ENCODE data around the gene CDYL.

Gene CDYL

GRCh38 chr6:4774715-4775493 lies 1.3 kb upstream of the CDYL start:
- DNase-seq (ENCODE audit: low spot score): peak; percentile 3

DNA sequence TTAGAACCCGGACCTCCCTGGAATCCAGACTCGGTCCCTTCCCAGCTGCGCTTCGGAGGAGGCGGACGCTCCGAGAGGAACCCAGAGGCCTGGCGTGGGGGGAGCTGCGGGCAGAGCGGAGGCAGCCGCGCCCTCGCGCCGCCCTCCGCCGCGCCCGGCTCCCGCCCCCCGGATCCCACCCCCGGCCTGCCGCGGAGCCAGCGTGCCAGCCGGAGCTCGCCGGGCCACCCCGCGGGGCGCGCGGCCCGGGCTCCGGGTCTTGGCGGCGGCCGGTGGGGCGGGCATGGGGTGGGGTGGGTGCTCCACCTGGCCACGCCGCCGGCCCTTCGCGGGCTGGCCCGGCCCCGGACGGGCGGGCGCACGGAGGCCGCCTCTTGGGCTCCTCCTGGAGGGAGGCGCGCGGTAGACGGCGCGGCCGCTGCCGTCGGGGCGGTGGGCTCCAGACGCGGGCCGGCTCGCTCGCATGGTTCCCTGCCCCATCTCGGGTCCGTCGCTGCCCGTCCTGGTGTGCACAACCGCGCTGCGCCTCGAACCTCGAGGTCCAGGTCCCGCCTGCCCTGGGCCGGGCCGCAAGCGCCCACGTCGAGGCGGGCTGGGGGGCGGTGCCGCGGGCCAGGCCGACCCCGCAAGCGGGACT lies 592 bp upstream of the CDYL start:
- peak; percentile 74 for DNase-seq (ENCODE audit: low spot score)

DNA sequence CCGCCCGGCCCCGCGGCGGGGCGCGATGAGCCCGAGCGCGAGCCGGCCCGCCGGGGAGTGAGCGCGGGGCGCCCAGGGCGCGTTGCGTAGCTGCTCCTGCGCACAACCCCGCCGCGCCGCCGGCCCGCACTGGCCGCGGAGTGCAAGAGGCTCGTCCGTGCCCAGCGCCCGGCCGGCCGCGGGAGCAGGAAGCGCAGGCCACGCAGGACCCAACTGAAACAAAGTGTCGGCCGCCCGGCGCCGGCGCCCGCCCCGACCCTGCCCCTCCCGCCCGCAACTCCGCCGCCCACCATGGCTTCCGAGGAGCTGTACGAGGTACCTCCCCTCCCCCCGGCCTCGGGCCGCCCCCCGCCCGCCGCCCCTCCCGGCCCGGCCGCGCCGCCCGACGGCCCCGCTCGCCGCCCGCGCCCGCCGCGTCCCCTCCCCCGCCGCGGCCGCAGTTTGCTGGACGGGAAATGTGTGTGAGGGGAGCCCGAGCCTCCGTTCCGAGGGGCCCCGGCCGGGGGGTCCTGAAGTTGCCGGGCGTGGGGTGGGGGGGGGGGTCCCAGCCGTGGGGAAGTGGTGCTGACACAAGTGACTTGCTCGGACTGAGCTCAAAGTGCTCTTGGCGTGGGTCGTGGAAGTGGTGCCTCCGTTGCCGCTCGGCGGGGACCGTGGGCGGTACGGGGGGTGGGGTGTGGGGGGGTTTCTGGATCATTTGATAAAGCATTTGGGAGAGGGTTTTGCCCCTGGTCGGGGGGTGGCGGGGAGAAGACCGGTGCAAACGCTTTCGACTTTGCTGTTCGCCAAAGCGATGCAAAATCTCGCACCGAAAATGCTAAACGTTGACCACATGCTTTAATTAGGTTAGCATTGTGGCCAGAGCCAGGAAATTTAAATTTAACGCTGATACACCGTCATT lies 539 bp downstream of the CDYL start:
- DNase-seq (ENCODE audit: low spot score): no peak

- DNase-seq (ENCODE audit: low spot score): no peak
Measured at GRCh38 chr6:4777394-4777935, 1.3 kb downstream of the CDYL start.

- DNase-seq (ENCODE audit: low spot score): no peak
Measured at GRCh38 chr6:4778086-4778485, 1.9 kb downstream of the CDYL start.

DNA sequence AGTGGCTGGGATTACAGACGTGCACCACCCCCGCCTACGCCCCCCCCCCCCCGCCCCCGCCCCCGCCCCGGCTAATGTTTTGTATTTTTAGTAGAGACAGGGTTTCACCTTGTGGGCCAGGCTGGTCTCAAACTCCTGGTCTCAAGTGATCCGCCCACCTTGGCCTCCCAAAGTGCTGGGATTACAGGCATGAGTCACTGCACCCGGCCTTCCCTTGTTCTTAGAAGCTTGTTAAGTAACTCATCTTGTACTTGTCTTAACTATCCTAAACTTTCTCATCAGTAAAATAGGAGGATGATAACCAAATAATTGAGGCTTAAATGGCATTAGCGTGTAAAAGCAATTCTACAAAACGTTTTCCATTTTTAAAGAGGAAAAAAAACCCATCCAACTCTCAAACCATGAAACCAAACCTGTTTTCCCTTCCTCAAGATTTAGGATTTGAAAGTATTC lies 4.2 kb downstream of the CDYL start:
- no peak for DNase-seq (ENCODE audit: low spot score)

DNA sequence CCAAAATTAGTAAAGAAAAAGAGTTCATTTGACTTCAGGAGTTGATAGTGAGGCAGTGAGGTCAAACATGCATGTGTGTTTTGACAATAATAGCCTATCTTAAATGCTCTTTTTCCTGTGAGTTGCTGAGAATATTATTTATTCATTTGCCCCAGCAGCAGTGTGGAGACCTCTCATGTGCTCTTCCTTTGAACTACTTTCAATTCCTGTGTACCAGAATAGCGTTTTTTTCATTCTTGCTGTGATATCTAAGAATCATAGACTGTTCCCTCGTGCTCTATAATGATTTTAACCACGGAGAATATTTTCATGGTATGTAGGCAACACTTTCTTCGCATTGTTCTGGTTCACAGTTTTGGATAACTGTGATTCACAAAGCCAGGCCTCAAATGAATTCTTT lies 5.2 kb downstream of the CDYL start:
- DNase-seq (ENCODE audit: low spot score): no peak

GRCh38 chr6:4781967-4782575 lies 5.9 kb downstream of the CDYL start:
- no peak for DNase-seq (ENCODE audit: low spot score)

GRCh38 chr6:4786996-4787395 lies 10.8 kb downstream of the CDYL start:
- no peak for DNase-seq (ENCODE audit: low spot score)

GRCh38 chr6:4788482-4788881 lies 12.3 kb downstream of the CDYL start:
- DNase-seq (ENCODE audit: low spot score): no peak

- no peak for DNase-seq (ENCODE audit: low spot score)
Measured at GRCh38 chr6:4788953-4789584, 12.9 kb downstream of the CDYL start.

DNA sequence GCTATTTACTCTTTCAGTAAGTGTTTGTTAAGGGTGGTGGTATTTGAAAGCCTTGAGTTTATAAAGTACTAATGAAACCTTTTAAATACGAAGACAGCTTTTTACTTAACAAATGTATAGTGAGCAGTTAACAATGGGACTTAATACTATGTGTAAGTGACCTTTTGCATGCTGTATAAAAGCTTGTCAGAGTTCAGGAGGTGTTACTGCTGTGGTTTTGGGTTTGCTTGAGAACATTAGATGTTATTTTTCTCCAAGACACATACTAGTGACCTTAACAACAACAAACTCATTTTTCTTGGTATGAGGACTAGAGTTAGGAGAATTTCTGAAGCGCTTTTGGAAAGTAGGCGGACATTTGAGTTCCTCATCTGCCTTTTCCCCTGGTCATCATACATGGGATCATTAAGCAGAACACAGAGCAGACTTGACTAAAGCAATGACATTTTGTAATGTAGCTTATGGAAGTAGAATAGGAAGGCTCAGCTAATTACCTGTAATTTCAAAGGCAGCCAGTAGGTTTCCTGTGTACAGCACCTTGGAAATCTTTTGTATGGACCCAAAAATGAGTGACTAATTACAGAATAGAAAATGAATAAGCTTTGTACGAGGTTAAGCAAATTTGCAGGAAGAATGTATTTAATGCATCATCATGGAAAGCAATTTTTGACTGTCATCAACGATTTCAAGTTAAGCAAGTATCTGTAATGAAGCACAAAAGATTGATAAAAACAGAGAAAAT lies 14.1 kb downstream of the CDYL start:
- no peak for DNase-seq (ENCODE audit: low spot score)

DNA sequence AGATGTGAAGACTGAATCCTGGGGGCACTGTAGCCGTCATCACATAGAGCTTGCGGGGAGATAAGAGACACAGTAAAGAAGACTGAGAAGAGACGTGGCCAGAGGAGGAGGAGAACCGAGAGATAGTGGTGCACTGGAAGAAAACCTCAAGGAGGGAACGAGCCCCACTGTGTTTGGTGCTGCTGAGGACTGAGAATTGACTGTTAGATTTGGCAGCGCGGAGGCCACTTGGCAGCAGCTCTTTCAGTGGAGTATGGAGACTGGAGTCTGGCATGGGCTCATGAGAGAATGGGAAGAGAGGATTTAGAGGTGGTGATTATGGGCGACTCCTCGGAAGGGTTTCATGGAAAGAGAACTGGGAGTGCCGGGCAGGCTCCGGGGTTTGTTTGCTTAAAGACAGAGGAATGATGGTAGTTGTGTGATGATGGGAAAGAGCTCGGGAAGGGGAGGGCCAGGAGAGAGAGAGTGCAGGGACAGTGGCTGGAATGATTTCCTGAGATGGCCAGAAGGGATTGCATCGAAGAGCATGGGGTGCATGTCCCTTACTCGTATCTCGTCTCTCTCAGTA lies 18.0 kb downstream of the CDYL start:
- DNase-seq (ENCODE audit: low spot score): no peak

DNA sequence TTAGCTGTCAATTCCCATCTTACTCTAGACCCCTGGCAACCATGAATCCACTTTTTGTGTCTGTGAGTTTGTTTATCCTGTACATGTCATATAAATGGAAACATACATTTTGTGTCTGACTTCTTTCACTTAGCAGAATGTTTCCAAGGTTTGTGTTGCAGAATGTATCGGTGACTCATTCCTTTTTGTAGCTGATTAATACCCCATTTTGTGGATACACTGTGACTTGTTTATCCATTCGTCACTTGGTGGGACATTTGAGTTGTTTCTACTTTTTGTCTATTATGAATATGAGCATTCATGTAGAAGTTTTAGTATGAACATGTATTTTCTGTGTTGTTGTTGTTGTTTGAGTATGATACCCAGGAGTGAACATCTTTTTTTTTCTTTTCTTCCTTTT lies 21.4 kb downstream of the CDYL start:
- DNase-seq (ENCODE audit: low spot score): no peak

DNA sequence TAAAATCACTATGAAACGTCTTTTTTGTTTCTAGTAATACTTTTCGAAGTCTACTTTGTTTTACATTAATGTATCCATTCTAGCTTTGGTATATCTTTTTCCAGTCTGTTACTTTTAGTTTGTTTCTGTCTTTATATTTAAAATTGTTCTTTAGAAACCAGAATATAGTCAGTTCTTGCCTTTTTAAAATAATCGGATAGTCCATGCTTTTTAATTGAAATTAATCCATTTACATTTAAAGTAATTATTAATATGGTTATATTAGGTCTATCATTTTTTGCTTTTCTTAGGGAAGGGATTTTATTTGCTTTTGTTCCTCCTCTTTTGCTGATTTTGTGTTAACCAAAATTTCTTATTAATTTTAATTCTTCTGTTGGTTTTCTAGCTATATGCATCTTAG lies 23.7 kb downstream of the CDYL start:
- DNase-seq (ENCODE audit: low spot score): no peak

- DNase-seq (ENCODE audit: low spot score): no peak
Measured at GRCh38 chr6:4800662-4801061, 24.5 kb downstream of the CDYL start.

DNA sequence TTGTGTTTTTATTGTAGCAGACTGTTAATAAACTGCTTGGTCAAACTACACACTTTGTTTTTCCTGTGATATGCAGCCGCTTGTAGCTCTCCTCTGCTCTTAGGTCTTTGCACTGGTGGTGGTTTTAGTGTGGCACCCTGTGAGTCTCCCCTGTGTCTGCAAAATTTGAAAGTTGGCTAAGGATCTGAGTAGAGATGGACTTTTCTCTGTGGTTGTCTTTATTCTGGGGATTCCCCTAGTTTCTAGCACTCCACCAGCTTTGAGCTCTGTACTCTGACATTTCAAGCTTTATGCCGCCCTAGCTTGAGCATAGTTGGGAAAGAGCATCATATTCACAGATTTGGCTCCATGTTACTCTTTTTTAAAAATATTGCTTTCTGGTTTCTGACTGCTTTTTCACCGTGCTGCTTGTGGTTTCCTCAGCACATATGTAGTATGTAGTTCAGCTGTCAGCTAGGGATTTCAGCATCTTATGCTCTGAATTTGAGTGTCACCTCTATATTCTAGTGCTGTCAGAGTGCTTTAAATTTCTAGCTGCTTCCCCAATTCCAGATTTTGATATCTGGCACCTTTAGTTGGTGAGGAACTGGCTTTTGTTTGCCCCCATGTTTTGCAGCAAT lies 25.4 kb downstream of the CDYL start:
- no peak for DNase-seq (ENCODE audit: low spot score)

DNA sequence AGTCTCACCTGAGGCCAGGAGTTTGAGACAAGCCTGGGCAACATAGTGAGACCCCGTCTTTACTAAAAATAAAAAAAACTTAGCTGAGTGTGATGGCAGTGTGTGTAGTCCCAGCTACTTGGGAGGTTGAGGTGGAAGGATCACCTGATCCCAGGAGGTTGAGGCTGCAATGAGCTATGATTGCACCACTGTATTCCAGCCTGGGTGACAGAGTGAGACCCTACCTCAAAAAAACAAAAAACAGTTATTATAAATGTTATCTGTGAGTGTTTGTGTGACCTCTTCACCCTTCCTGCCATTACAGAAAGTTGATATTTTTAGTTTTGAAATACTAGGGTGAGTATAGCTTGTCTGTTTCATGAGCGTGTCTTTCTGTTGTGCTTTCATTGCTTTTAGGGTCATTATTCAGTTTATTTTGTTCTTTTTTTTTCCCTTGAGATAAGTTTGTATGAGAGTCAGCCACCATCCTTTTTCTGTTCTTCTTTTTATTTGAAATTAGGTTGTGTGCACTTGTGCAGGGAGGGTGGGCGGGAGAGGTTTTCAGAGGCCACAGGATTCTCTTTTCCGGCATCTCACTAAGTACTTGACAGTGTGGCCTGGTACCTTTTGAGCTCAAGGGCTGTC lies 26.2 kb downstream of the CDYL start:
- DNase-seq (ENCODE audit: low spot score): no peak

- DNase-seq (ENCODE audit: low spot score): no peak
Measured at GRCh38 chr6:4803343-4803744, 27.1 kb downstream of the CDYL start.

- DNase-seq (ENCODE audit: low spot score): no peak
Measured at GRCh38 chr6:4804095-4804494, 27.9 kb downstream of the CDYL start.
